Spleen (tissue), 11 donors: ENCODE data around the gene CEP350. TPM values are rescaled to one million over a fixed set of nuclear protein-coding genes. Genes with fewer than 3 reads are reported as not detected.

Experiments
- DNase-seq: peaks from one replicate; pipeline ENCODE4 v3.0.0-alpha.2; 2020
- H3K27ac ChIP-seq, 8 donors: fragments of 200-600 bp; sonication (generic) in 7 of 8; 1 replicate in 4 of 8; 2 replicates in 4 of 8; pipeline versions ENCODE4 v1.5.0 to v1.8.0; 2016 to 2021; ENCODE audit warnings: inconsistent platforms in 4 of 8, mild to moderate bottlenecking in 4 of 8, moderate library complexity in 1 of 8
- H3K27me3 ChIP-seq, 7 donors: fragments of 200-600 bp; sonication (generic) in 6 of 7; replicated peaks in 1 of 7; 1 replicate in 4 of 7; 2 replicates in 3 of 7; pipeline versions ENCODE4 v1.5.0 to v1.8.0; 2016 to 2021; ENCODE audit warnings: inconsistent platforms in 3 of 7, mild to moderate bottlenecking in 1 of 7
- H3K36me3 ChIP-seq, 6 donors: fragments of 200-600 bp; sonication (generic) in 5 of 6; 1 replicate in 4 of 6; 2 replicates in 2 of 6; pipeline versions ENCODE4 v1.5.0 to v1.8.0; 2016 to 2021; ENCODE audit warnings: inconsistent platforms in 2 of 6
- H3K4me1 ChIP-seq, 6 donors: fragments of 200-600 bp; sonication (generic) in 5 of 6; 1 replicate in 3 of 6; 2 replicates in 3 of 6; pipeline versions ENCODE4 v1.5.0 to v1.8.0; 2016 to 2021; ENCODE audit warnings: inconsistent platforms in 3 of 6
- H3K4me3 ChIP-seq, 8 donors: fragments of 200-600 bp; sonication (generic) in 7 of 8; 1 replicate in 4 of 8; 2 replicates in 4 of 8; pipeline versions ENCODE4 v1.5.0 to v1.8.0; 2016 to 2021; ENCODE audit warnings: inconsistent platforms in 4 of 8, mild to moderate bottlenecking in 4 of 8, moderate library complexity in 2 of 8
- H3K9me3 ChIP-seq, 8 donors: fragments of 200-600 bp; sonication (generic) in 7 of 8; 1 replicate in 4 of 8; 2 replicates in 4 of 8; pipeline versions ENCODE4 v1.5.0 to v1.8.0; 2016 to 2021; ENCODE audit warnings: inconsistent platforms in 4 of 8
- CTCF ChIP-seq, 11 experiments: fragments of 200-600 bp in 7 of 11; fragments of 450-650 bp in 4 of 11; sonication (generic) in 4 of 11; IDR thresholded peaks in 8 of 11; conservative IDR thresholded peaks in 3 of 11; 1 replicate in 7 of 11; 2 replicates in 4 of 11; pipeline versions ENCODE4 v1.4.0 to v1.8.0; 2016 to 2021; ENCODE audit warnings: antibody characterized with exemption in 11 of 11, inconsistent platforms in 4 of 11, mild to moderate bottlenecking in 1 of 11
- POLR2A ChIP-seq, 3 donors: fragments of 450-650 bp; IDR thresholded peaks; one replicate each; pipeline ENCODE4 v1.5.1; 2017; ENCODE audit warnings: antibody characterized with exemption in 3 of 3, mild to moderate bottlenecking in 1 of 3
- POLR2AphosphoS5 ChIP-seq, 3 donors: sonication (generic); formaldehyde crosslinking; IDR thresholded peaks; one replicate each; pipeline ENCODE4 v1.5.1; 2017; ENCODE audit warnings: antibody characterized with exemption in 3 of 3
- WGBS, 5 donors: extraction: QIAGEN DNeasy Blood & Tissue Kit in 3 of 5; methylation state at CpG; one replicate each; pipeline versions ENCODE4 v1.1.5 to v1.1.7; 2013 to 2018; 5-methylcytosine and 5-hydroxymethylcytosine counted together
- intact Hi-C: fragments of 100-400 bp; cut with DNase I; formaldehyde crosslinking; loops from one replicate; pipeline ENCODE4 v1.15.0; 2023; ENCODE audit warnings: low total_unique reads
- polyA plus RNA-seq, 3 donors: library from polyadenylated mRNA; stranded (reverse); fragments of 200-250 nt; gene quantifications; one replicate each; pipeline ENCODE4 v1.2.1, GENCODE V29; 2013
- total RNA-seq, 7 donors: library from RNA; depleted of rRNA in 3 of 7; stranded (reverse); fragments of >200 nt in 3 of 7; fragmentation: NEBNext Ultra II Directional in 4 of 7; extraction: Animal tissue kit (Norgen Biotek cat#: 25700) in 4 of 7; gene quantifications; one replicate each; pipeline versions ENCODE4 v1.1.0 to v1.2.1, GENCODE V29; 2016 to 2021
- donor health status: healthy with polysubstance abuse.
- donor health status: DM: no; HTN: no; CAD: no; lungs with moderate emphysema.
- donor health status: DM: no; HTN: no; CAD: no.
- donor health status: Bipolar disorder and iron deficiency.
- donor health status: healthy.
- donor health status: DM: no; HTN: no; CAD: no.
- donor health status: DM: yes; HTN: yes; CAD: no.

CEP350 gene
- total and polyA plus RNA-seq, 10 donors: 3.5 to 89.2 (median 66.0) TPM

- Histone ChIP-seq H3K9me3 (no peaks in the 10 kb centered on the region), H3K4me1 (peaks cover 8 to 28% (median 20%) of the 10 kb centered on the region in 6 donors), H3K27me3 (no peaks in the 10 kb centered on the region), H3K36me3 (no peaks in the 10 kb centered on the region), H3K27ac (peak overlapping the region in 1 of 8 donors; percentile 30), H3K4me3 (no peak overlapping the region)
- intact Hi-C loops: no loop called here
- no peak for DNase-seq
- TF ChIP-seq POLR2AphosphoS5 (IDR thresholded peaks at IDR 0.05): no peak
- TF ChIP-seq POLR2A (IDR thresholded peaks at IDR 0.05): no peak
- TF ChIP-seq CTCF (IDR thresholded peaks at IDR 0.05 in 8 of 11, conservative IDR thresholded peaks at IDR 0.05 in 3 of 11): no peak
- 80 to 88% (median 82%) methylated on average over 3 of the region's 3 CpGs for WGBS, 5 donors
Measured at GRCh38 chr1:180151508-180151907, 196.9 kb downstream of the CEP350 start.

- no peak for DNase-seq
- H3K27me3 ChIP-seq: no peaks in the 10 kb centered on the region
- no peak for TF ChIP-seq POLR2AphosphoS5 (IDR thresholded peaks at IDR 0.05)
- no peak for TF ChIP-seq POLR2A (IDR thresholded peaks at IDR 0.05)
- no peak for TF ChIP-seq CTCF (IDR thresholded peaks at IDR 0.05 in 8 of 11, conservative IDR thresholded peaks at IDR 0.05 in 3 of 11)
- no peaks in the 10 kb centered on the region for H3K9me3 ChIP-seq
- H3K27ac ChIP-seq: no peak overlapping the region
- intact Hi-C loops: no loop called here
- 89 to 96% (median 94%) methylated on average over 6 of the region's 6 CpGs for WGBS, 5 donors
- H3K4me1 ChIP-seq: peaks cover 8 to 38% (median 26%) of the 10 kb centered on the region in 6 donors
- no peak overlapping the region for H3K4me3 ChIP-seq
- H3K36me3 ChIP-seq: no peaks in the 10 kb centered on the region
Measured at GRCh38 chr1:180152588-180152987, 198.0 kb downstream of the CEP350 start.

DNA sequence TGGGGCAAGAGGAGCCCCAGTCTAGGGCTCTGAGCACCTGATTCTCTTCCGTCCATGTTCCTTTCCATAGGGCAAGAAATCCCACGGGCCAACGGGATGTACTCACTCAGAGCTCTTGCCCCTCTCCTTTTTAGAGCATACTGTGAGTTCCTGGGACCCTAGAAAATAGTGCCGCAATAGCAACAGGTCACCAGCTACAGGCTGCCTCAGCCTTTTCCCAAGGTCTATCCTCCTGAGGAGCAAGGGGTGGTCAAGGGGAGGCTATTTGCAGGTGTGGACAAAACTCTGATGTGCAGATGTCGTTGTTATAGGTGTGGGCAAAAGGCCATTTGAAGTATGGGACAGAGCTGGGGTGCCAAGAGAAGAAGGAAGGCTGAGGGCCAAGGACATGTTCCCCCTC, 198.4 kb downstream of the CEP350 start:
- no peak for DNase-seq
- intact Hi-C loops: no loop called here
- 90 to 95% (median 93%) methylated on average over 5 of the region's 5 CpGs for WGBS, 5 donors
- Histone ChIP-seq H3K27ac (no peak overlapping the region), H3K27me3 (no peaks in the 10 kb centered on the region), H3K9me3 (no peaks in the 10 kb centered on the region), H3K36me3 (no peaks in the 10 kb centered on the region), H3K4me3 (no peak overlapping the region), H3K4me1 (peaks cover 8 to 43% (median 26%) of the 10 kb centered on the region in 6 donors)
- no peak for TF ChIP-seq POLR2A (IDR thresholded peaks at IDR 0.05)
- TF ChIP-seq CTCF (IDR thresholded peaks at IDR 0.05 in 8 of 11, conservative IDR thresholded peaks at IDR 0.05 in 3 of 11): no peak
- TF ChIP-seq POLR2AphosphoS5 (IDR thresholded peaks at IDR 0.05): no peak

- no peaks in the 10 kb centered on the region for H3K27me3 ChIP-seq
- WGBS, 5 donors: 6 to 19% (median 12%) methylated on average over 7 of the region's 7 CpGs
- DNase-seq: no peak
- intact Hi-C loops: no loop called here
- peak overlapping the region; percentile 78 to 96 (median 92) for H3K27ac ChIP-seq
- no peaks in the 10 kb centered on the region for H3K36me3 ChIP-seq
- TF ChIP-seq POLR2A (IDR thresholded peaks at IDR 0.05): no peak
- TF ChIP-seq POLR2AphosphoS5 (IDR thresholded peaks at IDR 0.05): no peak
- TF ChIP-seq CTCF (IDR thresholded peaks at IDR 0.05 in 8 of 11, conservative IDR thresholded peaks at IDR 0.05 in 3 of 11): no peak
- no peaks in the 10 kb centered on the region for H3K9me3 ChIP-seq
- peak overlapping the region; percentile 66 to 97 (median 84) for H3K4me3 ChIP-seq
- peaks cover 8 to 52% (median 29%) of the 10 kb centered on the region in 6 donors for H3K4me1 ChIP-seq
Measured at GRCh38 chr1:180154003-180154324, 199.4 kb downstream of the CEP350 start.
